IMR-90 (cell line): ENCODE results near the gene RELN. TPM values are rescaled to one million over a fixed set of nuclear protein-coding genes. Genes with fewer than 3 reads are reported as not detected.

Experiments
- ATAC-seq: fragments of 200-7000 bp; cut with Tn5 transposase; 2 replicates; pipeline ENCODE4 v1.9.1; 2020; ENCODE audit warnings: low read depth, mild to moderate bottlenecking, moderate library complexity
- BruUV-seq: library from RNA; stranded (reverse); fragments of 400-500 nt; replicated peaks from 2 replicates; lab custom pipeline; 2021; lab: Mats Ljungman, UMichigan
- CTCF ChIA-PET: fragments of 300-600 bp; formaldehyde crosslinking; extraction: SDS; loops from one replicate; lab custom pipeline; 2021; ENCODE audit warnings: antibody characterized with exemption; lab: Yijun Ruan, JAX
- POLR2A ChIA-PET: fragments of 300-600 bp; sonication (Branson Sonifier 250); formaldehyde crosslinking; loops from one replicate; lab custom pipeline; 2022; ENCODE audit warnings: antibody characterized with exemption; ENCODE audit not compliant: unreplicated experiment; lab: Charles Lee
- DNase-seq: peaks from one replicate; pipeline ENCODE4 v3.0.0; 2013
- H2AFZ ChIP-seq: replicated peaks from 2 replicates; pipeline ENCODE3; 2013; ENCODE audit warnings: low read length, mild to moderate bottlenecking; ENCODE audit not compliant: poor library complexity
- H2AK5ac ChIP-seq: 2 replicates; pipeline ENCODE4 v1.6.1; 2013; ENCODE audit warnings: low read depth, low read length, inconsistent platforms
- H2AK9ac ChIP-seq: replicated peaks from 2 replicates; pipeline ENCODE3; 2013; ENCODE audit warnings: mild to moderate bottlenecking, low read depth, low read length, moderate library complexity; ENCODE audit not compliant: poor library complexity
- H2BK120ac ChIP-seq: 2 replicates; pipeline ENCODE4 v1.6.1; 2013; ENCODE audit warnings: low read depth, low read length, inconsistent platforms
- H2BK15ac ChIP-seq: 3 replicates; pipeline ENCODE4 v1.6.1; 2013; ENCODE audit warnings: low read depth, low read length, inconsistent platforms
- H2BK20ac ChIP-seq: 2 replicates; pipeline ENCODE4 v1.6.1; 2013; ENCODE audit warnings: low read depth, mild to moderate bottlenecking, inconsistent platforms, low read length, moderate library complexity
- H2BK5ac ChIP-seq: 2 replicates; pipeline ENCODE4 v1.6.1; 2013; ENCODE audit warnings: mild to moderate bottlenecking, low read depth, low read length, inconsistent platforms; ENCODE audit not compliant: poor library complexity, severe bottlenecking
- H3K14ac ChIP-seq: replicated peaks from 2 replicates; pipeline ENCODE4 v1.6.1; 2013; ENCODE audit warnings: low read depth, low read length, inconsistent platforms
- H3K18ac ChIP-seq: 2 replicates; pipeline ENCODE4 v1.6.1; 2013; ENCODE audit warnings: low read depth, low read length, control low read depth
- H3K23ac ChIP-seq: 2 replicates; pipeline ENCODE4 v1.6.1; 2013; ENCODE audit warnings: low read depth, low read length, inconsistent platforms
- H3K27ac ChIP-seq: 2 replicates; pipeline ENCODE4 v1.5.1; 2013; ENCODE audit warnings: mild to moderate bottlenecking, control low read depth, low read length; ENCODE audit not compliant: insufficient read depth
- H3K27me3 ChIP-seq: 2 replicates; pipeline ENCODE4 v1.6.1; 2013; ENCODE audit warnings: low read length; ENCODE audit not compliant: control insufficient read depth, insufficient read depth
- H3K36me3 ChIP-seq: 2 replicates; pipeline ENCODE4 v1.6.1; 2013; ENCODE audit warnings: low read length, mixed read lengths; ENCODE audit not compliant: control insufficient read depth, insufficient read depth
- H3K4ac ChIP-seq: 2 replicates; pipeline ENCODE4 v1.6.1; 2013; ENCODE audit warnings: low read depth, low read length, inconsistent platforms
- H3K4me1 ChIP-seq: 2 replicates; pipeline ENCODE4 v1.6.1; 2013; ENCODE audit warnings: low read length, mixed read lengths; ENCODE audit not compliant: control insufficient read depth, insufficient read depth
- H3K4me2 ChIP-seq: 2 replicates; pipeline ENCODE4 v1.6.1; 2013; ENCODE audit warnings: low read depth, mild to moderate bottlenecking, control low read depth, low read length, moderate library complexity
- H3K4me3 ChIP-seq: 2 replicates; pipeline ENCODE4 v1.5.1; 2013; ENCODE audit warnings: low read depth, mild to moderate bottlenecking, control low read depth, low read length, moderate library complexity; ENCODE audit not compliant: insufficient read depth
- H3K56ac ChIP-seq: 2 replicates; pipeline ENCODE4 v1.6.1; 2013; ENCODE audit warnings: low read length, inconsistent platforms; ENCODE audit not compliant: insufficient read depth; ENCODE audit errors: extremely low read depth
- H3K79me1 ChIP-seq, 2 experiments: 2 replicates each; pipeline ENCODE4 v1.6.1; 2013; ENCODE audit warnings: low read length in 2 of 2, inconsistent platforms in 1 of 2, low read depth in 1 of 2
- H3K9ac ChIP-seq: 2 replicates; pipeline ENCODE4 v1.6.1; 2013; ENCODE audit warnings: low read depth, low read length, control low read depth
- H3K9me1 ChIP-seq: 2 replicates; pipeline ENCODE4 v1.6.1; 2013; ENCODE audit warnings: low read length, inconsistent platforms; ENCODE audit not compliant: insufficient read depth
- H3K9me3 ChIP-seq: 2 replicates; pipeline ENCODE4 v1.6.1; 2013; ENCODE audit warnings: low read length; ENCODE audit not compliant: control insufficient read depth, insufficient read depth
- H4K20me1 ChIP-seq: 2 replicates; pipeline ENCODE4 v1.6.1; 2013; ENCODE audit warnings: low read length, inconsistent platforms; ENCODE audit not compliant: insufficient read depth
- H4K5ac ChIP-seq: 2 replicates; pipeline ENCODE4 v1.6.1; 2013; ENCODE audit warnings: mild to moderate bottlenecking, low read depth, low read length, control low read depth
- H4K8ac ChIP-seq, 2 experiments: 2 replicates each; pipeline ENCODE4 v1.6.1; 2013; ENCODE audit warnings: low read depth in 2 of 2, low read length in 2 of 2, control low read depth in 1 of 2, inconsistent platforms in 1 of 2
- H4K91ac ChIP-seq: 2 replicates; pipeline ENCODE4 v1.6.1; 2013; ENCODE audit warnings: low read depth, low read length, inconsistent platforms; ENCODE audit not compliant: insufficient read depth
- BHLHE40 ChIP-seq: fragments of 150-350 bp; IDR thresholded peaks from 2 replicates; pipeline ENCODE4 v1.6.1; 2016; ENCODE audit warnings: mild to moderate bottlenecking, low read depth, low read length
- CEBPB ChIP-seq: IDR thresholded peaks from 2 replicates; pipeline ENCODE4 v1.6.1; 2012; ENCODE audit warnings: low read depth, low read length, improper control_type of control experiment
- CHD1 ChIP-seq: IDR thresholded peaks from 2 replicates; pipeline ENCODE4 v1.6.1; 2012; ENCODE audit warnings: low read depth, low read length, improper control_type of control experiment
- FOS ChIP-seq: fragments of 150-350 bp; IDR thresholded peaks from 2 replicates; pipeline ENCODE4 v1.6.1; 2016; ENCODE audit warnings: low read depth, low read length
- MAZ ChIP-seq: IDR thresholded peaks from 2 replicates; pipeline ENCODE4 v1.6.1; 2012; ENCODE audit warnings: low read depth, mild to moderate bottlenecking, low read length, improper control_type of control experiment, moderate library complexity, borderline replicate concordance
- RAD21 ChIP-seq: IDR thresholded peaks from 2 replicates; pipeline ENCODE4 v1.6.1; 2012; ENCODE audit warnings: low read length, improper control_type of control experiment
- RCOR1 ChIP-seq: IDR thresholded peaks from 2 replicates; pipeline ENCODE4 v1.6.1; 2012; ENCODE audit warnings: mild to moderate bottlenecking, low read length, improper control_type of control experiment; ENCODE audit not compliant: insufficient replicate concordance
- SMC3 ChIP-seq: fragments of 150-350 bp; IDR thresholded peaks from 2 replicates; pipeline ENCODE4 v1.6.1; 2016; ENCODE audit warnings: low read depth, mild to moderate bottlenecking, antibody characterized with exemption, low read length, moderate library complexity
- WGBS, 2 experiments: methylation state at CpG; one replicate each; pipeline versions ENCODE4 v1.1.5 to v1.1.7; 2013; ENCODE audit warnings: missing lambda C conversion rate in 2 of 2; ENCODE audit not compliant: insufficient read length in 1 of 2; ENCODE audit errors: extremely low coverage in 2 of 2; 5-methylcytosine and 5-hydroxymethylcytosine counted together
- dilution Hi-C: fragments of 300-500 bp; cut with HindIII; formaldehyde crosslinking; loops from one replicate; pipeline ENCODE4 v1.14.3; 2018; ENCODE audit warnings: low sequenced_read_pairs; ENCODE audit not compliant: unreplicated experiment
- in situ Hi-C: fragments of 300-500 bp; cut with MboI; formaldehyde crosslinking; loops from 3 replicates; pipeline ENCODE4 v1.14.3; 2019; ENCODE audit warnings: low sequenced_read_pairs, inconsistent platforms, mixed read lengths
- intact Hi-C: fragments of 100-400 bp; cut with micrococcal nuclease; formaldehyde crosslinking; loops from 2 replicates; pipeline ENCODE4 v1.10.0; 2022
- polyA plus RNA-seq, 3 experiments: library from polyadenylated mRNA; depleted of rRNA; stranded (reverse); fragments of >200 nt; gene quantifications; 2 replicates each; pipeline ENCODE4 v1.2.3, GENCODE V29; 2012; ENCODE audit warnings: low replicate concordance in 1 of 3
- total RNA-seq: library from RNA; depleted of rRNA; stranded (reverse); fragments of >200 nt; gene quantifications from 2 replicates; pipeline ENCODE4 v1.2.3, GENCODE V29; 2012
- TF ChIP-seq, protein P1 (sequence below): conservative IDR thresholded peaks from 2 replicates; pipeline ENCODE4 v1.5.1; 2012; ENCODE audit warnings: mild to moderate bottlenecking, low read depth, low read length, improper control_type of control experiment

RELN gene
- total and polyA plus RNA-seq, 2 of the 4 experiments (the other 2 are of a cell fraction): 14.7 to 23.7 TPM

DNA sequence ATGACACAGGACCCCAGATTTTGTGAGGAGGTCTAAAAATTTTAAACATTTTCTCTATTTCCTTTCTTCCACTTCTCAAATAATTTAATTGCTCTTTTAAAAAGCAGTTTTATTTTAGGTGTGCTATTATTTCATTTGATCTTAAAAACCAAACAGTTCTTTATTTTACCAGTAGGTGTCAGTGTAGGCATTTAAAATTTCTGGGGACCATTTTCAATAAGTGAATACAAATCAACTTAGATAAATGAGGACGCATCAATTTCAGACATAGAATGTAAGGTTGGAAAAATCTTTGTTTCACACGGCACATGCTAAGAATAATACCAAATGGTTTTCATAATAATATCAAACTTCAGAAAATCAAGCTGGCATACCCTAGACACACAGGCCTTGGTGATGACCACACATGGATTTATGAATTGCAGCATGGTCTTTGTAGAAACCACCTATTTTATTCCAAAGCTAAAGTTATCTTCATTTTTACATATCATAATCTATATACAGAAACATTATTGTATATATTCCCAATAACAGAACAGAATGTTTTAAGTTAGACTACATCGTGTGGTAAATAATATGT is 415.9 kb downstream of the RELN start:
- dilution Hi-C loops (no loop called here), in situ Hi-C loops (loop anchor here (5.0 kb wide), 1 partner anchor 584 kb away; no protein-coding TSS in a partner anchor), intact Hi-C loops (loop anchor here (1.0 to 10.0 kb wide), 6 partner anchors 126 to 1271 kb away; partner anchors contain the start of gene SLC26A5)
- H4K91ac ChIP-seq: no peak overlapping the region
- no peak overlapping the region for H3K4ac ChIP-seq
- H2AFZ ChIP-seq: no peak overlapping the region
- peaks cover 14% of the 10 kb centered on the region for H3K4me1 ChIP-seq
- no peak overlapping the region for H3K27ac ChIP-seq
- TF ChIP-seq CEBPB: no peak
- TF ChIP-seq BHLHE40: no peak
- TF ChIP-seq SMC3: peak; percentile 78
- no peak for TF ChIP-seq FOS
- TF ChIP-seq RCOR1: no peak
- TF ChIP-seq, protein P1, sequence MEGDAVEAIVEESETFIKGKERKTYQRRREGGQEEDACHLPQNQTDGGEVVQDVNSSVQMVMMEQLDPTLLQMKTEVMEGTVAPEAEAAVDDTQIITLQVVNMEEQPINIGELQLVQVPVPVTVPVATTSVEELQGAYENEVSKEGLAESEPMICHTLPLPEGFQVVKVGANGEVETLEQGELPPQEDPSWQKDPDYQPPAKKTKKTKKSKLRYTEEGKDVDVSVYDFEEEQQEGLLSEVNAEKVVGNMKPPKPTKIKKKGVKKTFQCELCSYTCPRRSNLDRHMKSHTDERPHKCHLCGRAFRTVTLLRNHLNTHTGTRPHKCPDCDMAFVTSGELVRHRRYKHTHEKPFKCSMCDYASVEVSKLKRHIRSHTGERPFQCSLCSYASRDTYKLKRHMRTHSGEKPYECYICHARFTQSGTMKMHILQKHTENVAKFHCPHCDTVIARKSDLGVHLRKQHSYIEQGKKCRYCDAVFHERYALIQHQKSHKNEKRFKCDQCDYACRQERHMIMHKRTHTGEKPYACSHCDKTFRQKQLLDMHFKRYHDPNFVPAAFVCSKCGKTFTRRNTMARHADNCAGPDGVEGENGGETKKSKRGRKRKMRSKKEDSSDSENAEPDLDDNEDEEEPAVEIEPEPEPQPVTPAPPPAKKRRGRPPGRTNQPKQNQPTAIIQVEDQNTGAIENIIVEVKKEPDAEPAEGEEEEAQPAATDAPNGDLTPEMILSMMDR: peak; percentile 66
- TF ChIP-seq CHD1: no peak
- TF ChIP-seq RAD21: peak; percentile 69
- TF ChIP-seq MAZ: no peak
- no TSS peak for BruUV-seq
- WGBS, 2 experiments: no CpG with 5 or more reads among the region's 3 CpGs
- POLR2A ChIA-PET: no interaction called here
- peaks cover 6% of the 10 kb centered on the region; the same call in 1 of the 2 replicates for H3K9me1 ChIP-seq
- H3K4me2 ChIP-seq: no peak overlapping the region
- no peaks in the 10 kb centered on the region for H4K20me1 ChIP-seq
- no peak overlapping the region for H2BK5ac ChIP-seq
- H4K8ac ChIP-seq: 0 out of 4 replicates have a peak overlapping the region, but pooled peaks of 1 of the 2 experiments have one; percentile 32
- CTCF ChIA-PET: interaction anchor here (0.7 to 2.2 kb wide), 9 partner anchors 10 to 588 kb away, joined by 3 to 6 read pairs (median 3); no protein-coding TSS in a partner anchor
- H4K5ac ChIP-seq: no peak overlapping the region
- no peak overlapping the region for H3K23ac ChIP-seq
- H3K79me1 ChIP-seq: no peaks in the 10 kb centered on the region
- no peak overlapping the region for H2AK5ac ChIP-seq
- no peak overlapping the region for H3K56ac ChIP-seq
- no peaks in the 10 kb centered on the region for H3K27me3 ChIP-seq
- ATAC-seq: no peak
- peak overlapping the region; percentile 66; the same call in 1 of the 2 replicates for H2BK20ac ChIP-seq
- no peak overlapping the region for H3K18ac ChIP-seq
- no peak overlapping the region for H2AK9ac ChIP-seq
- H2BK15ac ChIP-seq: peak overlapping the region; percentile 50; the same call in 1 of the 3 replicates
- H3K14ac ChIP-seq: no peak overlapping the region
- H2BK120ac ChIP-seq: peak overlapping the region; percentile 79
- peak; percentile 59 for DNase-seq
- H3K36me3 ChIP-seq: no peaks in the 10 kb centered on the region
- no peaks in the 10 kb centered on the region for H3K9me3 ChIP-seq
- no peak overlapping the region for H3K9ac ChIP-seq
- no peak overlapping the region for H3K4me3 ChIP-seq
